ENCODE measurements around the gene C20orf144. TPM values are rescaled to one million over a fixed set of nuclear protein-coding genes. Genes with fewer than 3 reads are reported as not detected.

C20orf144 gene
- total RNA-seq, 1 donor from 2014 or later: not detected

- H3K4me3 ChIP-seq (ENCODE audit: low read depth, low read length): no peak overlapping the region
- DNase-seq (ENCODE audit: low read depth): no peak
- TF ChIP-seq CTCF (conservative IDR thresholded peaks at IDR 0.05; ENCODE audit: low read depth, low read length): no peak
These were observed 12.9 kb upstream of the C20orf144 start for GRCh38 chr20:33649201-33649681.

- H3K4me3 ChIP-seq (ENCODE audit: low read depth, low read length): no peak overlapping the region
- TF ChIP-seq CTCF (conservative IDR thresholded peaks at IDR 0.05; ENCODE audit: low read depth, low read length): no peak
These were observed 11.9 kb upstream of the C20orf144 start for GRCh38 chr20:33650111-33650752.

DNA sequence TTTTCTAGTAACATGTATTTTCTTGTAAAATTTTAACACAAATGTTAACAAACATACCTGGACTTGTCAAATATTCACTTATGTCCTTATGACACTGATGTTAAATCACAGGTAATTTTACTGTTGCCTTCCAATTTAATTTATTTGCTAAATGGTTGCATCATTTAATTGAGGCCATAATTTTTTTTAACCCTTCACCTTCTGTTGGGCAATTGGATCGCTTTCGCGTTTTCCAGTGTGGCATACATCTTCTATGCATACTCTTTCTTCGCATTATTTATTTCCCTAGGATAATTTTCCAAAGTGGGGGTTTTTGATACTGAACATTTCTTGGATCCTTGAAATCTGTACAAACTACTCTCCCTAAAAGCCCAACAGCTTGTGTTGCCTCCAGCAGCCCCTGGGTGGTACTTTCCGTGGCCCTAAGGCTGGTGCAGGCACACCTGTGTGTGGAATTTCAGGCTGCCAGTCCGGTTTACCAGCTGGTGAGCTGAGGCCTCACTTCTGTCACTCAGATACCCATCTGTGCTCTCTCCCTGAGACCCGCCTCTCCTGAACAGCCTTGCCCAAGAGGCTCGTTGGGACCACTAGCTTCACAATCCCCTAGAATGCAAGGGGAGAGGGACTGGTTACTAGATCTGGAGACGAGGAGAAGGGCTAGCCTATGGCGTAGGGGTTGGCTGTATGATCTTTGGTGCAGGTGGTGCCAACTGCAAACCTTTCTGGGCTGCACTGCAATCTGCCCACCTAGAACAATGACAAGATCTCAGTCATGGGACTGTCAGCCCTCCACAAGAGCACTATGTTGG, 11.2 kb upstream of the C20orf144 start:
- DNase-seq (ENCODE audit: low read depth): no peak
- H3K4me3 ChIP-seq (ENCODE audit: low read depth, low read length): no peak overlapping the region
- no peak for TF ChIP-seq CTCF (conservative IDR thresholded peaks at IDR 0.05; ENCODE audit: low read depth, low read length)

More at GRCh38 chr20:33650111-33650752, 11.9 kb upstream of the C20orf144 start:
- no peak for DNase-seq (ENCODE audit: low read depth)

DNA sequence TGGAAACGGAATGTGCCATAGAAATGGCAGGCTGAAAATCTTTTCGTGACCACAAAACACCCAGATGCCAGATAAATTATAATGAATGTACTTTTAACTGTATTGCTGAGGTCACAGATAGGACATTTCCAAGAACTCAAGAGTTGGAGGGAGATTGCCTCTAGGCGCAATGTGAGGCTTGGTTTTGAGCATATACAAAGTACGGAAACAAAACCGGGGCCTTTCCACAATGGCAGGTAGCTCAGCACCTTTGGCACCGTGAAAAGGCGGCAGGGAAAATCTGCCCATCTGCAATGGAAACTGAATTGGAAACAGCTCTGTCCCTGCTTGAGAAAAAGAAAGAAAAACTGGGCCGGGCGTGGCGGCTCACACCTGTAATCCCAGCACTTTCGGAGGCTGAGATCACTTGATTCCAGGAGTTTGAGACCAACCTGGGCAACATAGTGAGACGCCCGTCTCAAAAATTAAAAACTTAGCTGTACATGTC, 10.5 kb upstream of the C20orf144 start:
- no peak for TF ChIP-seq CTCF (conservative IDR thresholded peaks at IDR 0.05; ENCODE audit: low read depth, low read length)
- DNase-seq (ENCODE audit: low read depth): no peak
- no peak overlapping the region for H3K4me3 ChIP-seq (ENCODE audit: low read depth, low read length)

DNA sequence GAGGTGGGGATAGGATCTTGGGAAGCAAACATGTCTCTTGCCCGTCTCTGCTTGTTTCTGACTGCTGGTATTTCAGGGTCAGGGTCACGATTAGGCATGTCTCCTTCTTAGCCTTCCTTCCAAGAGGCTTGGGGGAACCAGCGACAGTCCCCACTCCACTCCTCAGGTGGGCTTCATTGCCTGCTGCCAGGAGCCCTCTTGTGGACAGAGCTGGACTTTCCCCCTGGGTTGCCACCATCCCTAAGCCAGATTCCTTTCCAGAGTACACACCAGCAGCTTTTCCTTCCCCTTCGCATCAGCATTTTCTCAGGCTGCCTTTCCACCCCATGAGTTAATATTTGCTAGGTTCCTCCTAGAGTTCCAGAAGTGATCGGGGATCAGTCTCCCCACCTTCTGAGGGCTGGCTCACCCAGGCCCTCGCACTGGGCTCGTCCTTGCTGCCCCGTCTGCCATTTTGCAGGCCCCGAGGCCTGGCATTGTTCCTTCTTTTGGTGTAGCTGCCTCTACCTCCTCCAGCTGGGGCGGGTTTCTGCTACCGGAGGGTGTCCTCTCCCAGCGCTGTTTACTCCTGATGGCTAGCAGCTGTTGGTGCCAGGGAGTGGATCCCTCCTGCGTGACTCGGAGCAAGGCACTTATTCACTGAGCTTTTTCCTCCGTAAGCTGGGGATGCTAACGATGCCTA, 8.8 kb upstream of the C20orf144 start:
- peak overlapping the region; percentile 30 for H3K4me3 ChIP-seq (ENCODE audit: low read depth, low read length)
- DNase-seq (ENCODE audit: low read depth): no peak
- peak; percentile 93 for TF ChIP-seq CTCF (conservative IDR thresholded peaks at IDR 0.05; ENCODE audit: low read depth, low read length)

DNA sequence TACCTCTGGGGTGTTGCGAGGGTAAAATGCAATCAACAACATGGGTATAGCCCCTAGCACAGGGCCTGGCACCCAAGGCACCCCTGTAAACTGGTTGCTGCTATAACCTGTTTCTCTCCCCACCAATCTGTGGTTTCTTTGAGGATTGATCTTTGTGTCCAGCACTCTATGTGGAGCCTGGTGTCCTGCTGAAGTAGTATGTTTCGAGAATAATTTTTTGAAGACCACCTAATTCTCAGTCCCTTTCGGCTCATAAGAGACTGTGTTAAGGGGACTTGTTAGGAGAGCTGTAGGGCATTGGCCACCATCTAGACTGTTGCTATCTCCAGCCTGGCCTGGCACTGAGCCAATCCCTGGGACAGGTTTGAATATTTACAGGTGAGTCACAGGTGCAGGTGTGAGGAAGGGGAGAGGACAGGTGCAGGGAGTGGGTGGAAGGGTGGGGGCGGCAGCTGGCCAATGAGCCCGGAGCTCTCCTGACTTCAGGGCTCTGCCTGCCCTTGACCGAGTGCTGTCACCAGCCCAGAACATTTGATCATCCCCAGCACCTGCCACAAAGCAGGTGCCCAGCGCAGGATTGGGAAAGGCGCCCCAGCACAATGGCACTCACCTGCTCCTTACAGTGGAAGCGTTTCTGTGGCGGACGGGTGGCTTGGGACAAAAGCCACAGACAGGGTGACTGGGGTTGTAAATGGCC, 8.1 kb upstream of the C20orf144 start:
- DNase-seq (ENCODE audit: low read depth): no peak
- TF ChIP-seq CTCF (conservative IDR thresholded peaks at IDR 0.05; ENCODE audit: low read depth, low read length): no peak
- H3K4me3 ChIP-seq (ENCODE audit: low read depth, low read length): peak overlapping the region; percentile 30
